ENCODE results near the gene NCK1.

- TF ChIP-seq BACH2 (CRISPR knock-in tag; IDR thresholded peaks at IDR 0.05; ENCODE audit: borderline replicate concordance) (no peak), ARNTL (CRISPR knock-in tag; IDR thresholded peaks at IDR 0.05; ENCODE audit: borderline replicate concordance, low read depth) (no peak), TCF4 (CRISPR knock-in tag; IDR thresholded peaks at IDR 0.05; ENCODE audit: borderline replicate concordance) (no peak), ZFP3 (CRISPR knock-in tag; IDR thresholded peaks at IDR 0.05) (no peak), TSHZ2 (CRISPR knock-in tag; IDR thresholded peaks at IDR 0.05) (no peak), RARB (CRISPR knock-in tag; IDR thresholded peaks at IDR 0.05) (no peak)
- TF ChIP-seq, protein P1, sequence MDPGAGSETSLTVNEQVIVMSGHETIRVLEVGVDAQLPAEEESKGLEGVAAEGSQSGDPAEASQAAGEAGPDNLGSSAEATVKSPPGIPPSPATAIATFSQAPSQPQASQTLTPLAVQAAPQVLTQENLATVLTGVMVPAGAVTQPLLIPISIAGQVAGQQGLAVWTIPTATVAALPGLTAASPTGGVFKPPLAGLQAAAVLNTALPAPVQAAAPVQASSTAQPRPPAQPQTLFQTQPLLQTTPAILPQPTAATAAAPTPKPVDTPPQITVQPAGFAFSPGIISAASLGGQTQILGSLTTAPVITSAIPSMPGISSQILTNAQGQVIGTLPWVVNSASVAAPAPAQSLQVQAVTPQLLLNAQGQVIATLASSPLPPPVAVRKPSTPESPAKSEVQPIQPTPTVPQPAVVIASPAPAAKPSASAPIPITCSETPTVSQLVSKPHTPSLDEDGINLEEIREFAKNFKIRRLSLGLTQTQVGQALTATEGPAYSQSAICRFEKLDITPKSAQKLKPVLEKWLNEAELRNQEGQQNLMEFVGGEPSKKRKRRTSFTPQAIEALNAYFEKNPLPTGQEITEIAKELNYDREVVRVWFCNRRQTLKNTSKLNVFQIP (CRISPR knock-in tag; IDR thresholded peaks at IDR 0.05; ENCODE audit: borderline replicate concordance, low read depth) = no peak
These were observed 85.0 kb downstream of the NCK1 start for GRCh38 chr3:136946978-136947377.
